Gastrocnemius medialis (tissue), 4 donors: ENCODE data around the gene TDRD7. TPM values are rescaled to one million over a fixed set of nuclear protein-coding genes. Genes with fewer than 3 reads are reported as not detected.

Source experiments
- ATAC-seq, 2 donors: fragments of 150-250 bp; one replicate each; pipeline ENCODE4 v1.9.1; 2016
- DNase-seq, 2 donors: peaks; one replicate each; pipeline ENCODE4 v3.0.0-alpha.2; 2019
- H3K27ac ChIP-seq, 4 donors: fragments of 200-600 bp; sonication (generic); 1 replicate in 1 of 4; 2 replicates in 3 of 4; pipeline ENCODE4 v1.5.1; 2016 to 2018; ENCODE audit warnings: mild to moderate bottlenecking in 2 of 4, moderate library complexity in 1 of 4
- H3K27me3 ChIP-seq, 3 donors: fragments of 200-600 bp; sonication (generic) in 2 of 3; 1 replicate in 1 of 3; 2 replicates in 2 of 3; pipeline versions ENCODE4 v1.5.1 to v1.6.0; 2016 to 2019; ENCODE audit warnings: mild to moderate bottlenecking in 1 of 3, moderate library complexity in 1 of 3
- H3K36me3 ChIP-seq, 2 donors: fragments of 200-600 bp; sonication (generic) in 1 of 2; one replicate each; pipeline ENCODE4 v1.5.1; 2017 to 2018
- H3K4me1 ChIP-seq, 2 donors: fragments of 200-600 bp; sonication (generic) in 1 of 2; one replicate each; pipeline ENCODE4 v1.5.1; 2016 to 2017; ENCODE audit warnings: mild to moderate bottlenecking in 2 of 2
- H3K4me3 ChIP-seq, 4 donors: fragments of 200-600 bp; sonication (generic) in 3 of 4; 1 replicate in 1 of 4; 2 replicates in 3 of 4; pipeline ENCODE4 v1.5.1; 2016 to 2019; ENCODE audit warnings: mild to moderate bottlenecking in 2 of 4
- H3K9me3 ChIP-seq, 3 donors: fragments of 200-600 bp; sonication (generic) in 2 of 3; 1 replicate in 1 of 3; 2 replicates in 2 of 3; pipeline ENCODE4 v1.5.1; 2016 to 2019
- CTCF ChIP-seq, 5 experiments: fragments of 450-650 bp in 3 of 5; fragments of 200-600 bp in 2 of 5; sonication (generic) in 2 of 5; IDR thresholded peaks in 4 of 5; conservative IDR thresholded peaks in 1 of 5; 1 replicate in 4 of 5; 2 replicates in 1 of 5; pipeline ENCODE4 v1.5.1; 2016 to 2019; ENCODE audit warnings: antibody characterized with exemption in 5 of 5, mild to moderate bottlenecking in 3 of 5, moderate library complexity in 3 of 5
- POLR2A ChIP-seq, 2 donors: fragments of 450-650 bp; IDR thresholded peaks; one replicate each; pipeline ENCODE4 v1.6.1; 2017; ENCODE audit warnings: antibody characterized with exemption in 2 of 2, mild to moderate bottlenecking in 2 of 2, moderate library complexity in 2 of 2
- in situ Hi-C, 4 donors: fragments of 200-750 bp; cut with MboI; loops; one replicate each; pipeline versions ENCODE4 v1.15.0 to v1.8.0; 2017; ENCODE audit warnings: low sequenced_read_pairs in 4 of 4
- intact Hi-C: fragments of 100-400 bp; cut with DNase I; formaldehyde crosslinking; loops from one replicate; pipeline ENCODE4 v1.15.1; 2023; ENCODE audit warnings: low total_unique reads
- total RNA-seq, 4 donors: library from RNA; depleted of rRNA; stranded (reverse); fragments of >200 nt; gene quantifications; one replicate each; pipeline versions ENCODE4 v1.1.0 to v1.2.3, GENCODE V29; 2016

Gene TDRD7
- total RNA-seq, 4 donors from 2014 or later = 2.9 to 5.7 (median 3.5) TPM

- in situ Hi-C loops (loop anchor here in 1 of 4 donors (25.0 kb wide), 1 partner anchor 449 kb away; no protein-coding TSS in a partner anchor), intact Hi-C loops (no loop called here)
- no peaks in the 10 kb centered on the region for H3K9me3 ChIP-seq
- H3K36me3 ChIP-seq = peaks cover 0 to 6% of the 10 kb centered on the region in 2 donors
- ATAC-seq = no peak
- DNase-seq = no peak
- no peaks in the 10 kb centered on the region for H3K4me1 ChIP-seq
- H3K27me3 ChIP-seq = no peaks in the 10 kb centered on the region
- TF ChIP-seq POLR2A (IDR thresholded peaks at IDR 0.05) (no peak), CTCF (IDR thresholded peaks at IDR 0.05 in 4 of 5, conservative IDR thresholded peaks at IDR 0.05 in 1 of 5) (no peak)
- no peak overlapping the region for H3K4me3 ChIP-seq
- no peak overlapping the region for H3K27ac ChIP-seq
These were observed 26.8 kb downstream of the TDRD7 start for GRCh38 chr9:97438666-97439065.

- no peaks in the 10 kb centered on the region for H3K27me3 ChIP-seq
- no peak overlapping the region for H3K27ac ChIP-seq
- no peak overlapping the region for H3K4me3 ChIP-seq
- H3K36me3 ChIP-seq = peaks cover 0 to 6% of the 10 kb centered on the region in 2 donors
- no peaks in the 10 kb centered on the region for H3K4me1 ChIP-seq
- in situ Hi-C loops (loop anchor here in 1 of 4 donors (25.0 kb wide), 1 partner anchor 447 kb away; no protein-coding TSS in a partner anchor), intact Hi-C loops (no loop called here)
- no peak for DNase-seq
- no peak for ATAC-seq
- no peaks in the 10 kb centered on the region for H3K9me3 ChIP-seq
- TF ChIP-seq POLR2A (IDR thresholded peaks at IDR 0.05) (no peak), CTCF (IDR thresholded peaks at IDR 0.05 in 4 of 5, conservative IDR thresholded peaks at IDR 0.05 in 1 of 5) (no peak)
These were observed 28.3 kb downstream of the TDRD7 start for GRCh38 chr9:97440160-97440559.

GRCh38 chr9:97441729-97442128 is 29.8 kb downstream of the TDRD7 start:
- H3K4me1 ChIP-seq = no peaks in the 10 kb centered on the region
- H3K27me3 ChIP-seq = no peaks in the 10 kb centered on the region
- peaks cover 0 to 6% of the 10 kb centered on the region in 2 donors for H3K36me3 ChIP-seq
- DNase-seq (no peak), ATAC-seq (no peak)
- TF ChIP-seq CTCF (IDR thresholded peaks at IDR 0.05 in 4 of 5, conservative IDR thresholded peaks at IDR 0.05 in 1 of 5) (no peak), POLR2A (IDR thresholded peaks at IDR 0.05) (no peak)
- intact Hi-C loops (no loop called here), in situ Hi-C loops (loop anchor here in 1 of 4 donors (25.0 kb wide), 1 partner anchor 446 kb away; no protein-coding TSS in a partner anchor)
- no peak overlapping the region for H3K27ac ChIP-seq
- no peaks in the 10 kb centered on the region for H3K9me3 ChIP-seq
- H3K4me3 ChIP-seq = no peak overlapping the region

- H3K27me3 ChIP-seq = no peaks in the 10 kb centered on the region
- no peak for ATAC-seq
- H3K27ac ChIP-seq = no peak overlapping the region
- H3K36me3 ChIP-seq = no peaks in the 10 kb centered on the region
- no peaks in the 10 kb centered on the region for H3K9me3 ChIP-seq
- no peak for DNase-seq
- no peak overlapping the region for H3K4me3 ChIP-seq
- TF ChIP-seq POLR2A (IDR thresholded peaks at IDR 0.05) (no peak), CTCF (IDR thresholded peaks at IDR 0.05 in 4 of 5, conservative IDR thresholded peaks at IDR 0.05 in 1 of 5) (no peak)
- in situ Hi-C loops = loop anchor here in 1 of 4 donors (25.0 kb wide), 1 partner anchor 442 kb away; no protein-coding TSS in a partner anchor
- intact Hi-C loops = no loop called here
- no peaks in the 10 kb centered on the region for H3K4me1 ChIP-seq
These were observed 33.3 kb downstream of the TDRD7 start for GRCh38 chr9:97445119-97445701.
